Measurements from ENCODE around the gene SLC25A12.
"Not testable (repeated sequence)": the region's sequence is repeated elsewhere in the genome, so short reads cannot be mapped to it uniquely, and the experiment has no call there.

The SLC25A12 gene, protein sequence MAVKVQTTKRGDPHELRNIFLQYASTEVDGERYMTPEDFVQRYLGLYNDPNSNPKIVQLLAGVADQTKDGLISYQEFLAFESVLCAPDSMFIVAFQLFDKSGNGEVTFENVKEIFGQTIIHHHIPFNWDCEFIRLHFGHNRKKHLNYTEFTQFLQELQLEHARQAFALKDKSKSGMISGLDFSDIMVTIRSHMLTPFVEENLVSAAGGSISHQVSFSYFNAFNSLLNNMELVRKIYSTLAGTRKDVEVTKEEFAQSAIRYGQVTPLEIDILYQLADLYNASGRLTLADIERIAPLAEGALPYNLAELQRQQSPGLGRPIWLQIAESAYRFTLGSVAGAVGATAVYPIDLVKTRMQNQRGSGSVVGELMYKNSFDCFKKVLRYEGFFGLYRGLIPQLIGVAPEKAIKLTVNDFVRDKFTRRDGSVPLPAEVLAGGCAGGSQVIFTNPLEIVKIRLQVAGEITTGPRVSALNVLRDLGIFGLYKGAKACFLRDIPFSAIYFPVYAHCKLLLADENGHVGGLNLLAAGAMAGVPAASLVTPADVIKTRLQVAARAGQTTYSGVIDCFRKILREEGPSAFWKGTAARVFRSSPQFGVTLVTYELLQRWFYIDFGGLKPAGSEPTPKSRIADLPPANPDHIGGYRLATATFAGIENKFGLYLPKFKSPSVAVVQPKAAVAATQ

DNA sequence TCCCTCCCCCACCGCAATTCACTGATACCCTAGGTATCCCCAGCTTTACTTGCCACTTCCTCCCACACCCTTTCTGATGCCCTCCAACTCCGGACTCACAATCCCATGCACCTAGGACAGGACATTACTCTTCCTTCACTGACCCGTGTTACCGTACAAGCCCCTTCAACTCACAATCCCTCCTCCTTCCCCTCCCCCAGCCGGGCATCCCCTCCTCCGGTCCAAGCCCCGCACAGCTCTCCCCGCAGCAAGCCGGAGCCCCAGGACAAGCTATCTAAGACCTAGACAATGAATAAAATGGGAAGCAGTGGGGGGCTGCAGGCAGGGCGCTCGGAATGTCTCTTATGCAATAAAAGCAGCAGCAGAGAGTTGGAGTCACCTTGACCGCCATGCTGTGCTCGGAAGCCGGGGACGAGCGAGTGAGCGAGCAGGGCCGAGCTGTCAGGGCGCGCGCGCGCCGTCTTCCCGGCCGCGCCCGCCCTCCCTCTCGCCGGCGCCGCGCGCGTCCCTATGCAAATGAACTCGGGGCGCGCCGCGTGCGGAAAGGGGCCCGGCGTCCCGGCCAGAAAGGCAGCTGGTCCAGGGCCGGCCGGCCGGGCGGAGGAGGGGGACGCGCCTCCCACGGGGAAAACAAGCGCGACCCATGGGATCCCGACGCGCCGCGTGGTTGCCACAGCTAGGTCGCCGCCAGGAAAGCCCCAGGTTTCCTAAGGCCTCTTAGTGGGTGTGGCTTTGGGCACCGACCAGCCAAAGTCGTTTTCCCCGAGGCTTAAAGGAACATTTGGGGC lies at the start of gene SLC25A12:
TSS of gene SLC25A12 (minus strand) at position 421 of the 788 bp plus-strand sequence. CDS start at position 391, 30 bp downstream.
- peak; percentile 87 for DNase-seq (ENCODE audit: low read depth)

DNA sequence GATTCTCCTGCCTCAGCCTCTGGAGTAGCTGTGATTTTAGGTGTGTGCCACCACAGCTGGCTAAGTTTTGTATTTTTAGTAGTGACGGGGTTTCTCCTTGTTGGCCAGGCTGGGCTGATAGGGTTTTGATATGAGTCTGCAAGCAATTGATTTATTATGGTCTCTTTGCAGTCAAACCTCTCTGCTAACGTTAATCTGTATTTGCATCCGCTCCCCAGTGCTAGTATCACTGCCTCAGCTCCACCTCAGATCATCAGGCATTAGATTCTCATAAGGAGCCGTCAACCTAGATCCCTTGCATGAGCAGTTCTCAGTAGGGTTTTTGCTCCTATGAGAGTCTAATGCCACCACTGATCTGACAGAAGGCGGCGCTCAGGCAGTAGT lies 47.3 kb upstream of the SLC25A12 start:
- DNase-seq (ENCODE audit: low read depth) = no peak

DNA sequence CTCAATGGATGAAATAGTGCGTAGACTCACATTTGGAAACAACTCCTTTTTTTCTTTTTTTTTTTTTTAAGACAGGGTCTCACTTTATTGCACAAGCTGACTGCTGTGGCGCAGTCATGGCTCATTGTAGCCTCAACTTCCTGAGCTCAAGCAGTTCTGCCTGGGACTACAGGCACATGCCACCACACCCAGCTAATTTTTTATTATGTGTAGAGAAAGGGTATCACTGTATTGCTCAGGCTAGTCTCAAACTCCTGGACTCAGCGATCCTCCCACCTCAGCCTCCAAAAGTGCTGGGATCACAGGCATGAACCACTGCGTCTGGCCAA lies 45.7 kb upstream of the SLC25A12 start:
- DNase-seq (ENCODE audit: low read depth) = no peak

DNA sequence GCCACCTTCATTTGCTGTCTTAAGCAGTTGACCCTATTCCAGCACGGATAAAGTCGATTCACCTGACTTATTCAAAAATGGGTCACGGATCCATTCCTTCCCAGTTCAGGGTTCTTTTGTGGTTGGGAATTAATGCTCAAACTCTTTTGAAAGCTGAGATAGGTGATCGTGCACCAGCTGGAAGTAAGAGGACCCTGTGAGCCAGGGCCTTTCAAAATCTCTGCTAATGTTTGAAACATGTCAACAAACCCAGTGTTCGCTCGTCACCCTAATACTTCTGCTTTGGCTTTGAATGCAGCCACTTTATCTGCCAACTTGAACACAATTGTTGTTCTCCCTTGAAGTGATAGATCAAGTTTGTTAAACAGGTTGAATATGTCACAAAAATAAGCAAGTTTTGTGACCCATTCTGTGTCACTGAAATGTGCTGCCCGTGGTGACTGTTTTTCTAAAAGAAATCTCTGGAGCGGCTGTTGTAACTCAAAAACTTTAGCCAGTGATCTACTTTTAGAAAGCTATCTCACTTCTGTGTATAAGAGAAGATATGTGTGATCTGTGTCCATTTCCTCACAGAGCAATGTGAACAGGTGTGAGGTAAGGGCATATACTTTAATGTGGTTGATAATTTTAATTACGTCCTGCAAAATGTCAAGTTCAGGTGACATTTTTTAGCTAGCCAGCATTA lies 45.2 kb upstream of the SLC25A12 start:
- DNase-seq (ENCODE audit: low read depth) = no peak

DNA sequence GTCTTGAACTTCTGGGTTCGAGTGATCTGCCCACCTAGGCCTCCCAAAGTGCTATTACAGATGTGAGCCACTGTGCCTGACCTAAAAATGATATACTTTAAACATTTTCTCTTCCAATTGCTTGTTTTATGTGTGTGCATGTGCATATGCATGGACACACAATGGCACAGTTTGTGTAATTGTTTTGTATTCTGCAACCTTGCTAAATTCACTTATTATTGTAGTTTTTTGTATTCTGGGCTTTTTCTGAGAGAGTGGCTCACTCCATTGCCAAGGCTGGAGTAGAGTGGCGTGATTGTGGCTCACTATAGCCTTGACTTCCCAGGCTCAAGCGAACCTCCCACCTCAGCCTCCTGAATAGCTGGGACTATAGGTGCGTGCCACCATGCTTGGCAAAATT lies 36.3 kb upstream of the SLC25A12 start:
- no peak for DNase-seq (ENCODE audit: low read depth)

DNA sequence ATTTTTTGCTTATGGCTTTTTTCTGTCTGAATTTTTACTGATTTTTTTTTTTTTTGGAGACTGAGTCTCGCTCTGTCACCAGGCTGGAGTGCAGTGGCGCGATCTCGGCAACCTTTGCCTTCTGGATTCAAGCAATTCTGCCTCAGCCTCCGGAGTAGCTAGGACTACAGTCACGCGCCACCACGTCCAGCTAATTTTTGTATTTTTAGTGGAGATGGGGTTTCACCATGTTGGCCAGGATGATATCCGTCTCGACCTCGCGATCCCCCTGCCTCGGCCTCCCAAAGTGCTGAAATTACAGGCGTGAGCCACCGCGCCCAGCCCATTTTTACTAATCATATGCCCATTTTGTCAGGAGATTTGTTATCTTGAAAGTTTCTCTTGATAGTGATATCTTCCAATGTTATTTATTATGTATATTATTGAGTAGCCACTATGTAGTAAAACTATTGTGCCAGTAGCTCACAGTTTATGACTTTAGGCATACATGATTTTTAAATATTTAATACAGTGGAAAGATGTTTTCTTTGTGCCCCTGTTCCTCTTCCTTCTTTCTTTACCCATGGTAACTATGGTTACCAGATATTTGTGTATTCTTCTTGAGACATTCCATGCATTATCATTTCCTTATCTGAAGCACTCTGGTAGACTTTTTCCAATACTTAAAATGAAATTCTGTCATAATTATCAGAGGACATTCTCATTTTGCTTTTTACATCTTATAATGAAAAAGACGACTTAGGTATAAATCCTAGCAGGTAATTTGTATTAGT lies 30.3 kb upstream of the SLC25A12 start:
- no peak for DNase-seq (ENCODE audit: low read depth)

DNA sequence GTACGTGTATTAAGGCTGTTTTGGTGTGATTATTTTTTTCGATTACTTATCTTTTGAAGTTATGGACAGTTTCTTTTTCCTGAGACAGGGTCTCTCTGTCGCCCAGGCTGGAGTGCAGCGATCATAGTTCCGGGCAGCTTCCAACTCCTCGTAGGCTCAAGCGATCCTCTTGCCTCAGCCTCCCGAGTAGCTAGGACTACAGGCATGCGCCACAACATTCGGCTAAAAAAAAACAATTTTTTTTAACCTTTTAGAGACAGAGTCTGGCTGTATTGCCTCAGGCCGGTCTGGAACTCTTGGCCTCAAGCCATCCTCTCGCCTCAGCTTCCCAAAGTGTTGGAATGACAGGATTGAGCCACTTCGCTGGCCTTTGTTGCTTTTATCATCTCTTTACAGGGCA lies 29.2 kb upstream of the SLC25A12 start:
- DNase-seq (ENCODE audit: low read depth) = peak; percentile 64

DNA sequence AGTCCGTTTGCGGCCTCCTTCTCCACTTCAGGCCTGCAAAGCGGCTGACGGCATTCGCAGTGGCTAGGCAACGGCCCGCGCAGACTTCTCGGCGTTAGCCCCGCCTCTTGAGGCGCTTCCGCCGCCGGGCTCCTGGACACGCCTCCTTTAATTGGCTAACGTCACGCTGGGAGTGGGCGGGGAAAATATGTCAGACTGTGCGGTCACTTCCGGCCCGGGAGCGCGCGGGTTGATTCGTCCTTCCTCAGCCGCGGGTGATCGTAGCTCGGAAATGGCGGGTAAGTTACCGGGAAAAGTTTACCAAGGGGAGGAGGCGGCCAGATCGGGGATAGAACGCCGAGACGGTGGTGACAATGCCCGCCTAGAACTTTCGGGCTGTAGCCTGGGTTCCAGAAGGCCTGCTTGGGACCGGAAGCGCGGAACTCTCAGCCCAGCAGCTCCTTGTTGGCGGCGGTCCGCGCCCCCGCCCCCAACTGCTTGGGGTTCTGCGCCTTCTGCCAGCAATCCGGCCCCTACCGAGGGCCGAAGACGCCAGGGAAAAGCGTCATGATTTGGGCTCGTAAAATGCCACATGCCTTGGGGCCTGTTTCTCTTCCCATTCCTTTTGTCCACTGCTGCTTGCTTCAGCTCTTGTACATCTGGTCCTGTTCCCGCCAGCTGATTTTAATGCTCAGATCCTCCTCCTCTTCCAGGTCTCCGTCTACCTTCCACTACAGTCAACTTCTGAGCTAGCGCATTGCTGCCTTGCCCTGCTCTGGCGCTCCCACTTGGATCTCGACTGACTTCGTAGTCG lies 28.4 kb upstream of the SLC25A12 start, which contains the start of gene HAT1:
TSS of gene HAT1 (plus strand) at position 232 of the 793 bp plus-strand sequence. CDS start at position 272, 40 bp downstream.
- peak; percentile 99 for DNase-seq (ENCODE audit: low read depth)

DNA sequence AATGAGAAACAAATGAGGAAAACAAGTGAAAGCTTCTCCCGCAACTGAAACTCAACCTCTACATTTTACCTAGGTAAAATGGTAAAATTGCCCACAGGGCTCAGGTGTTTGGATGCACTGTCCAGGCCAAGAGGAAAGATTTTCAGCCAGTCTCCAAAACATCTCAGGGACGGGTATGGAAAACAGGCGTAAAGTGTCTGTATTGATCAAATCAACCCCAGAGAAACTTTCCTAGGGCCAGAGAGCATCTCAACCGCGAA lies 27.9 kb upstream of the SLC25A12 start:
- DNase-seq (ENCODE audit: low read depth) = no peak

DNA sequence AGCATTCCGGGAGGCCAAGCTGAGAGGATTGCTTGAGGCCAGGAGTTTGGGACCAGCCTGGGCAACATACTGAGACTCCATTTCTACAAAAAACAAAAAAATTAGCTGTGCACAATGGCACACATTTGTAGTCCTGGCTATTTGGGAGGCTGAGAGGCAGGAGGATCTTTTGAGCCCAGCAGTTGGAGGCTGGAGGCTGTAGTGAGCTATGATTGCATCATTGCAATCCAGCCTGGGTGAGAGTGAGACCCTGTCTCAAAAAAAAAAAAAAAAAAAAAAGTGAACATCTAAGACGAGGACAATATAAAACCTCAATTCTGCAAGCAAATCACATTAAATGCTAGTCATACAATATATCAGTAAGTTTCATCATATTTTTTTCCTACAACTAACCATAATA lies 25.4 kb upstream of the SLC25A12 start:
- no peak for DNase-seq (ENCODE audit: low read depth)

DNA sequence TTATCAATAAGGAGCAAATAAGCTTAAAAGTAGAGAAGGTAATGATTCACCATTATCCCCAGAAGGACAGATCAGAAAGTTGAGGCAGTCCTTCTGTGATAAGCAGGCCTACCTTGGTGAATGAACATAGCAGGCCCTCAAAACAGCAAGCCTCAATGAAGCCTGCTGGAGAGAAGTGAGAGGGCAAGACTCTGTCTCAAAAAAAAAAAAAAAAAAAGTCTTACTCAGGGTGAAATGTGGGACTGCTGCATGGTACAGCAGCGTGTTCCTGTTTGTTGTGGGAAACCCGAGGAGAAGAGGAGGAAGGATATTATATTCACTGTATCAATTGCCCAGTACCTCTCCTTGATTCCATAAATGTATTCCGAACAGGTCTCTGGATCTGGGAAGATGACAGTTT lies 19.5 kb upstream of the SLC25A12 start:
- no peak for DNase-seq (ENCODE audit: low read depth)

DNA sequence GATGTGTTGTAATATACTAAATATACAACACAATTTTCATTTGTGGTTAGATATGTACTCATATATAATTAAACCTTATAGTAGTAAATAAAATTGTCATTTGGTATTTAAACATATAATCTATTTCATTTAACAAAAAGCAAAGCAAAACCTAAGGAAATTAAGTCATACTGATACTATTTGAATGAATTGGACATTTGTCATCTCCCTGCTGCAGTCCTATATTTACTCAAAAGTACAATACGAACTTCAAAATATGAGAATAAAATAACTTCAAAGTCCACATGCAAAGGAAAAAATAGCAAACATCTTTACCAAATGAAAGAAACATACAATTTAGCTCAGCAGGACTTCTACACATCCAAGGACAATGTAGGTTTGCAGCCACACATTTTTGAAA lies 16.4 kb upstream of the SLC25A12 start:
- DNase-seq (ENCODE audit: low read depth) = no peak

DNA sequence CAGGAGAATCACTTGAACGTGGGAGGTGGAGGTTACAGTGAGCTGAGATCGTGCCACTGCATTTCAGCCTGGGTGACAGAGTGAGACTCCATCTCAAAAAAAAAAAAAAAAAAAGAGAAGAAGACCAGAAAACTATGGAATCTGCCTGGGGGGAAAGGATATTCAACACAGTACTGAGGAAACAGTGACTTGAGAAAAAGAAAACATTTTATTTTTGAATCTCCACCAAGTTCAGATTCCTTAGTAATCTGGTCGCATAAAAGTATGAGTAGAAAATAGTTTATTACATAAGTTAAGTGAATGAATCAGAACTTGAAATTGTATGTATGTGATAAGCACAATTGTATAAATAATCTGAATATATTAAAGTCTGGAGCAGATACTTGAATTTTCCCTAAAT lies 15.2 kb upstream of the SLC25A12 start:
- no peak for DNase-seq (ENCODE audit: low read depth)

DNA sequence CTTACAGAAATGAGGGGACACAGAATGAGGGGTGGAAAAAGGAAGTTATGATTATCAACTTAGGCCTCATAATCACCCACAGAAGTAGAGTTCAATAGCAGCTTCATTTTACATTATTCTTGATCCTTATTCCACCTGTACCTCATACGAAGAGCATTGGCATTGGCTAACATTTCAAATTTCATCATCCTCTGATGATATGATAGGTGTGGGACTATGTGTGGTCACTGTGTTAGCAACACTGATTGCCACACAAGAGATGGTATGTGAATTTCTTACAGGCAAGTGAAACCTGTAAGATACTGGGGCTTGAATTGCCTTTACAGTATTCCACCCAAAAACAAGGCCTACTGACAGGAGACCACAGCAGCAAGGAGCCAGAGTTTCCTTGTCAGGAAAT lies 14.2 kb upstream of the SLC25A12 start:
- DNase-seq (ENCODE audit: low read depth) = no peak

DNA sequence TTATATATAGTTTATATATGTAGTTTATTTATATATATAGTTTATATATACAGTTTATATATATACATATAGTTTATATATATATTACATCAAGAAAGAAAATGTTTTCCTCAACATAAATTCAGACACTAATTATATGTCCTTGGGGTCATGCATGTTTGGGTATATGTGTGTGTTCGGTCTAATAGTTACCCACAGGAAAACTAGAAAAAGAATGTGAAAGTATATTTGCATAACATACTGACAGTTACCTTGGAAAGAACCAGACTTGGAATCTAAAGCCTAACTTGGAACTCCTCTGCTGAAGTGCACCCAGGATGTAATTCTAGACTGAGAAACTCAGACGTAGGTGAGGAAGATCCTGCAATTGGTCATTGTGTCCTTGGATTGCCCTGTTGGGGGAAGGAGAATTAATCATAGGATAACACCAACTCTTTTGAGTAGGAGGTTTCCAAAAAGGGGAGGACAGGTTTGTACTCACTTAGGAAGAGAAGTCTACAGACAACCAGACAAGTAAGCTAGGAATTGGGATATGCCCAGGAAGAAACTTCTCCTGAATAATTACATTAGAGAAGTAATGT lies 8.9 kb upstream of the SLC25A12 start:
- DNase-seq (ENCODE audit: low read depth) = no peak

DNA sequence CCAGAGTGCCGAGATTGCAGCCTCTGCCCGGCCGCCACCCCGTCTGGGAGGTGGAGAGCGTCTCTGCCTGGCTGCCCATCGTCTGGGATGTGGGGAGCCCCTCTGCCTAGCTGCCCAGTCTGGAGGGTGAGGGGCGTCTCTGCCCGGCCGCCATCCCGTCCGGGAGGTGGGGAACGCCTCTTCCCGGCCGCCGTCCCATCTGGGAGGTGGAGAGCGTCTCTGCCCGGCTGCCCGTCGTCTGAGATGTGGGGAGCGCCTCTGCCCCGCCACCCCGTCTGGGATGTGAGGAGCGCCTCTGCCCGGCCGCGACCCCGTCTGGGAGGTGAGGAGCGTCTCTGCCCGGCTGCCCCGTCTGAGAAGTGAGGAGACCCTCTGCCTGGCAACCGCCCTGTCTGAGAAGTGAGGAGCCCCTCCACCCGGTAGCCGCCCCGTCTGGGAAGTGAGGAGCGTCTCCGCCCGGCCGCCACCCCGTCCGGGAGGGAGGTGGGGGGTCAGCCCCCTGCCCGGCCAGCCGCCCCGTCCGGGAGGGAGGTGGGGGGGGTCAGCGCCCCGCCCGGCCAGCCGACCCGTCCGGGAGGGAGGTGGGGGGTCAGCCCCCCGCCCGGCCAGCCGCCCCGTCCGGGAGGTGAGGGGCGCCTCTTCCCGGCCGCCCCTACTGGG lies 5.7 kb upstream of the SLC25A12 start:
- DNase-seq (ENCODE audit: low read depth) = not testable (repeated sequence)

DNA sequence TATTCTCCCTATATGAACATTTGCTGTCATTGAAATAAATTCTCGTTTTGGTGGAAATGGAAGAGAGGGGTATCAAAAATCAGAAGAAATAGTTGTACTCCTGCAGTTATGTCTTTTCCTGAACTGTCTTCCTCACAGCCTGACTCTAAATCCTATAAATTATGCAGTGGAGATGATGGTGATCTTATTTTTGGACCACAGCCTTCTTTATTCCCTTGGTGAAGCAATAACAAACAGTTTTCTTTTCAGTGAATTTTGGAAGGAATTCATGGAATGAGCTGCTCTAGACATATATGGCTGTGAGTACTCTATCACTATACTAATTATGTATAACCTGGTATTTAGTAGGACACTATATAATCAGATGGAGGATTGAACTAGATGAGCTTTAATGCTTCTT lies 1.7 kb upstream of the SLC25A12 start:
- DNase-seq (ENCODE audit: low read depth) = no peak

DNA sequence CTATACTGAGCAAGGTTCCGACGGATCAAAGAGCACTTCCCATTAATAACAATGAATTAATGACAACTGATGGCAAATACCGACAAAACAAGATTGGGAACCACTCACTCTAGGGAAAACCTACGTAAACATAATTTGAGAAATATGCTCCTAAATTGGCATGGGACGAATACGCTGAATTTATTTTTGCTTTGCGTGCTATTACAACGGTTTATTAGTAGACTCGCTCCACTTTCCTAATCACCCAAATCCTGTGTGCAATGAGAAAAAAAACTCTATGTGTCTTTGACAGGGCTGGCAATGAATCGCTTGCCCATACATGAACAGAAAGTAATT lies 536 bp upstream of the SLC25A12 start:
- DNase-seq (ENCODE audit: low read depth) = no peak

DNA sequence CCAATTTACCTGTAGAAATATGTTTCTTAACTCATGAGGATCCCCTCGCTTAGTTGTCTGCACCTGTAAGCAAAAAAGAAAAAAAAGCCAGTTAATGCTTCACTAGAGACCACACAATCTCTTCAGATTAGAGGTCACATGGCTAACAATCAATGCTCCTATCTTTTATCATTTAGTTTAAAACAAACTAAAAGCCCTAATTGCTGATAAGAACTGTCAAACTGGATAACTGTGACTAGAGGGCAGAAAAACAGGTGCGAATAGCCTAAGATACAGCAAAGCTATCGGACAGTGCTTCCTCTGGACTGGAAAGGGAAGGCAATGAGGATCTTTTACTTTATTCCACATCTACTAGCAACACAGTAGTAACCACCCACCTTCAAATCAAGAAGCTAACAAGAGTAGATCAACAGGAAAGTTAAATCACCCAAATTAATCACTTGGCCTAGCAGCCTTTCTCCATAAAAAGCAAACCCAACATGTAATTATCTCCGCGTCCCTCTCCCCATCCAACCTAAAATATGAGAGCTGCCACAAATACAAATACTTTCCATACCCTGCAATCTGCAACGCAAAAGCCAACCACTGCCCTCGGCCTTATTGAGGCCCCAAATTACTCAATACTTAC lies 734 bp downstream of the SLC25A12 start:
- no peak for DNase-seq (ENCODE audit: low read depth)

DNA sequence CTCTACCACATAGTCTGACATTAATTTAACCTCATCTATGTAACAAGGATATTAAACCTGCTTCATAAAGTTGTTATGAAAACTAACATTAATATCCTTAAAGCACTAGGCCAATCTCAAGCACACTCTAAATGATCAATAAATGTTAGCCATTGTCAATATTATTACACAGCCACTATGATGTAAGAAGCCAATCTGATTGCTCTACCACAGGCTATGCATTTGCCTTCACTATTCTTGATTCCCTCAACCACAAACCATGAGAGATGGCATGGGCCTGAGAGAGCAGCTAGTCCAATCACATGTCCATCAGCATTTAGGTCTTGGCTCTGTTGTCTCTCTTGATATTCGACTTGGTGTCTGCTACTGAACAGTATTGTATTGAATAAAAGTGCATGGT lies 4.2 kb downstream of the SLC25A12 start:
- no peak for DNase-seq (ENCODE audit: low read depth)
